ENCODE results near the gene FGGY.
"Not testable (repeated sequence)": the region's sequence is repeated elsewhere in the genome, so short reads cannot be mapped to it uniquely, and the experiment has no call there.

Gene FGGY

GRCh38 chr1:59458884-59459283 lies 162.0 kb downstream of the FGGY start:
- no peak for DNase-seq (ENCODE audit: low read depth)
- no peak overlapping the region for H3K4me3 ChIP-seq (ENCODE audit: control insufficient read depth, low read depth, low read length)
- TF ChIP-seq, protein P1, sequence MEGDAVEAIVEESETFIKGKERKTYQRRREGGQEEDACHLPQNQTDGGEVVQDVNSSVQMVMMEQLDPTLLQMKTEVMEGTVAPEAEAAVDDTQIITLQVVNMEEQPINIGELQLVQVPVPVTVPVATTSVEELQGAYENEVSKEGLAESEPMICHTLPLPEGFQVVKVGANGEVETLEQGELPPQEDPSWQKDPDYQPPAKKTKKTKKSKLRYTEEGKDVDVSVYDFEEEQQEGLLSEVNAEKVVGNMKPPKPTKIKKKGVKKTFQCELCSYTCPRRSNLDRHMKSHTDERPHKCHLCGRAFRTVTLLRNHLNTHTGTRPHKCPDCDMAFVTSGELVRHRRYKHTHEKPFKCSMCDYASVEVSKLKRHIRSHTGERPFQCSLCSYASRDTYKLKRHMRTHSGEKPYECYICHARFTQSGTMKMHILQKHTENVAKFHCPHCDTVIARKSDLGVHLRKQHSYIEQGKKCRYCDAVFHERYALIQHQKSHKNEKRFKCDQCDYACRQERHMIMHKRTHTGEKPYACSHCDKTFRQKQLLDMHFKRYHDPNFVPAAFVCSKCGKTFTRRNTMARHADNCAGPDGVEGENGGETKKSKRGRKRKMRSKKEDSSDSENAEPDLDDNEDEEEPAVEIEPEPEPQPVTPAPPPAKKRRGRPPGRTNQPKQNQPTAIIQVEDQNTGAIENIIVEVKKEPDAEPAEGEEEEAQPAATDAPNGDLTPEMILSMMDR (IDR thresholded peaks at IDR 0.05; ENCODE audit: control insufficient read depth, insufficient read depth, low read depth, low read length, missing control alignments), result no peak

- not testable (repeated sequence) for DNase-seq (ENCODE audit: low read depth); H3K4me3 ChIP-seq (ENCODE audit: control insufficient read depth, low read depth, low read length)
These were observed 166.0 kb downstream of the FGGY start for GRCh38 chr1:59462942-59463341.

DNA sequence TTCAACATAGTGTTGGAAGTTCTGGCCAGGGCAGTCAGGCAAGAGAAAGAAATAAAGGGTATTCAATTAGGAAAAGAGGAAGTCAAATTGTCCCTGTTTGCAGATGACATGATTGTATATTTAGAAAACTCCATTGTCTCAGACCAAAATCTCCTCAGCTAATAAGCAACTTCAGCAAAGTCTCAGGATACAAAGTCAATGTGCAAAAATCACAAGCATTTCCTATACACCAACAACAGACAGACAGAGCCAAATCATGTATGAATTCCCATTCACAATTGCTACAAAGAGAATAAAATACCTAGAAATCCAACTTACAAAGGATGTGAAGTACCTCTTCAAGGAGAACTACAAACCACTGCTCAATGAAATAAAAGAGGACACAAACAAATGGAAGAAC lies 168.6 kb downstream of the FGGY start:
- not testable (repeated sequence) for H3K4me3 ChIP-seq (ENCODE audit: control insufficient read depth, low read depth, low read length); DNase-seq (ENCODE audit: low read depth)

- DNase-seq (ENCODE audit: low read depth), result no peak
- no peak overlapping the region for H3K4me3 ChIP-seq (ENCODE audit: control insufficient read depth, low read depth, low read length)
- TF ChIP-seq, protein P1 (IDR thresholded peaks at IDR 0.05; ENCODE audit: control insufficient read depth, insufficient read depth, low read depth, low read length, missing control alignments), result no peak
These were observed 172.0 kb downstream of the FGGY start for GRCh38 chr1:59468828-59469428.

DNA sequence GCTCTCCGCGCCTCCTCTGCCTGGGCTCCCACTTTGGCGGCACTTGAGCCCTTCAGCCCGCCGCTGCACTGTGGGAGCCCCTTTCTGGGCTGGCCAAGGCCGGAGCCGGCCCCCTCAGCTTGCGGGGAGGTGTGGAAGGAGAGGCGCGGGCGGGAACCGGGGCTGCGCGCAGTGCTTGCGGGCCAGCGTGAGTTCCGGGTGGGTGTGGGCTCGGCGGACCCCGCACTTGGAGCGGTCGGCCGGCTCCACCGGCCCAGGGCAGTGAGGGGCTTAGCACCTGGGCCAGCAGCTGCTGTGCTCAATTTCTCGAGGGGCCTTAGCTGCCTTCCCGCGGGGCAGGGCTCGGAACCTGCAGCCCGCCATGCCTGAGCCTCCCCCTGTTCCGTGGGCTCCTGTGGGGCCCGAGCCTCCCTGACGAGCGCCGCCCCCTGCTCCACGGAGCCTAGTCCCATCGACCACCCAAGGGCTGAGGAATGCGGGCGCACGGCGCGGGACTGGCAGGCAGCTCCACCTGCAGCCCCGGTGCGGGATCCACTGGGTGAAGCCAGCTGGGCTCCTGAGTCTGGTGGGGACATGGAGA lies 175.2 kb downstream of the FGGY start:
- not testable (repeated sequence) for DNase-seq (ENCODE audit: low read depth)

DNA sequence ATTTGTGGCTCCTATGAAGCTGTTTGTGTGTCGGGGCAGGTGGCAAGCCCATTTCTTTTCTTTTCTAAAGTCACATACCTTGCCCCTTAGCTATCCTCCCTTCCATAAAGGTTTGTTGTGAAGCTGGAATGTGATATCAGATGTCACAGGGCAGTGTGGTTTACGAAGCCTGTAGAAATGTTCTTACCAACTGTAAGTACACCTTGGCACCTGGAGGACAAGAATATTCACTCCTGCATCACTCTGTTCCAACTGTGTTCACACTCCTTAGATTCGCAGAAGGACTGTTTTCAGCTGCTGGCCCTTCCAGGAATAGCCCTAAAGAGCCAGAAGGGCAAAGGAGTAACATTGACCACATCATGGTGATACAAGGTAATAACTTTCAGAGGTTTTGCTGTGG lies 176.9 kb downstream of the FGGY start:
- H3K4me3 ChIP-seq (ENCODE audit: control insufficient read depth, low read depth, low read length), result no peak overlapping the region
- no peak for DNase-seq (ENCODE audit: low read depth)
- TF ChIP-seq, protein P1 (IDR thresholded peaks at IDR 0.05; ENCODE audit: control insufficient read depth, insufficient read depth, low read depth, low read length, missing control alignments), result no peak

More for the DNA sequence above, 175.2 kb downstream of the FGGY start:
- H3K4me3 ChIP-seq (ENCODE audit: control insufficient read depth, low read depth, low read length), result not testable (repeated sequence)

GRCh38 chr1:59474496-59474895 lies 177.6 kb downstream of the FGGY start:
- TF ChIP-seq, protein P1 (IDR thresholded peaks at IDR 0.05; ENCODE audit: control insufficient read depth, insufficient read depth, low read depth, low read length, missing control alignments), result no peak
- no peak for DNase-seq (ENCODE audit: low read depth)
- H3K4me3 ChIP-seq (ENCODE audit: control insufficient read depth, low read depth, low read length), result no peak overlapping the region

GRCh38 chr1:59475737-59476136 lies 178.8 kb downstream of the FGGY start:
- no peak for DNase-seq (ENCODE audit: low read depth)
- TF ChIP-seq, protein P1 (IDR thresholded peaks at IDR 0.05; ENCODE audit: control insufficient read depth, insufficient read depth, low read depth, low read length, missing control alignments), result no peak
- no peak overlapping the region for H3K4me3 ChIP-seq (ENCODE audit: control insufficient read depth, low read depth, low read length)
